ENCODE measurements around the gene SLC35F3. TPM values are rescaled to one million over a fixed set of nuclear protein-coding genes. Genes with fewer than 3 reads are reported as not detected.

The SLC35F3 gene
- total RNA-seq, 1 donor from 2014 or later = 2.6 TPM

GRCh38 chr1:234200566-234200965, 296.1 kb downstream of the SLC35F3 start:
- peaks cover 18% of the 10 kb centered on the region for H3K4me1 Mint-ChIP-seq
- no peak overlapping the region for H3K27ac Mint-ChIP-seq (ENCODE audit: unreplicated experiment)
- no peaks in the 10 kb centered on the region for H3K36me3 Mint-ChIP-seq (ENCODE audit: low read depth)
- DNase-seq (ENCODE audit: low read depth, low spot score) = no peak
- no peaks in the 10 kb centered on the region for H3K27me3 Mint-ChIP-seq (ENCODE audit: low read depth)
- H3K4me3 Mint-ChIP-seq = no peak overlapping the region
- TF ChIP-seq CTCF (conservative IDR thresholded peaks at IDR 0.05) = no peak
- H3K9me3 Mint-ChIP-seq = peaks cover 2% of the 10 kb centered on the region

DNA sequence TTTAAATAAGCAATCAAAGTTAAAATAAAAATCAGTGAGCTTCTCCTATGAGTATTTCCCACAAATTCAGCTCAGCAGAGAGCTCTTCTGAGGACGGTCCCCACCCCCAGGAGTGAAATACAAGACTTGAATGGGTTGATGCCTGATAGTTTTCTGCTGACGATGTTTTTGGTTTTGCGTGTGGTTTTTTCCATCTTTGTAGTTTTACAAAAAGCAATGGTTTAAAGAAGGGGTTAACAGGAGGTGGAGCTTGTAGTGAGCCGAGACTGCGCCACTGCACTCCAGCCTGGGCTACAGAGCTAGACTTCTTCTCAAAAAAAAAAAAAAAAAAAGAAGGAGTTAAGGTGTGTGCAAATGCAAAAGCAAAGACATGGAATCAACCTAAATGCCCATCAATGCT, 297.1 kb downstream of the SLC35F3 start:
- H3K4me3 Mint-ChIP-seq = no peak overlapping the region
- H3K27me3 Mint-ChIP-seq (ENCODE audit: low read depth) = peaks cover 4% of the 10 kb centered on the region
- no peaks in the 10 kb centered on the region for H3K36me3 Mint-ChIP-seq (ENCODE audit: low read depth)
- H3K27ac Mint-ChIP-seq (ENCODE audit: unreplicated experiment) = no peak overlapping the region
- DNase-seq (ENCODE audit: low read depth, low spot score) = no peak
- H3K4me1 Mint-ChIP-seq = peaks cover 14% of the 10 kb centered on the region
- H3K9me3 Mint-ChIP-seq = peaks cover 2% of the 10 kb centered on the region
- TF ChIP-seq CTCF (conservative IDR thresholded peaks at IDR 0.05) = no peak

DNA sequence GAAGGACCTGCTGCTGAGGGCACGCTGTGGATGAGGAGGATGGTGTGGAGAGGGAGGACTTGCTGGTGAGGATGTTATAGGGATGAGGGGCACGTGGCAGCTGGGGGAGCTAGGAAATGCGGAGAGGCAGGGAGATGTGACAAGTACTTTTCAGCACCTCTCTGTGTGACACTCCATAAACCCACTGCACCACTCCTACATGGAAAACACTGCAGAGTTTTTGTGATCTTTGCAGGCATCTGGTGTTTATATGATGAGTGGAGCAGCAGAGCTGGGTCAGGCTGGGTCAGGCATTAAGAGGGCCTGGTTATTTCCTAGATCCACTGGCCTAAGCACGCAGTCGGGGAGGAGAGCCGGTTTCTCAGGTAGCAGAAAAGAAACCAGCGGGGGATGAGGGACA, 301.5 kb downstream of the SLC35F3 start:
- Mint-ChIP-seq H3K27ac (ENCODE audit: unreplicated experiment) (no peak overlapping the region), H3K27me3 (ENCODE audit: low read depth) (peaks cover 7% of the 10 kb centered on the region), H3K9me3 (peaks cover 9% of the 10 kb centered on the region), H3K36me3 (ENCODE audit: low read depth) (no peaks in the 10 kb centered on the region), H3K4me1 (peaks cover 14% of the 10 kb centered on the region), H3K4me3 (no peak overlapping the region)
- TF ChIP-seq CTCF (conservative IDR thresholded peaks at IDR 0.05) = no peak
- DNase-seq (ENCODE audit: low read depth, low spot score) = no peak

DNA sequence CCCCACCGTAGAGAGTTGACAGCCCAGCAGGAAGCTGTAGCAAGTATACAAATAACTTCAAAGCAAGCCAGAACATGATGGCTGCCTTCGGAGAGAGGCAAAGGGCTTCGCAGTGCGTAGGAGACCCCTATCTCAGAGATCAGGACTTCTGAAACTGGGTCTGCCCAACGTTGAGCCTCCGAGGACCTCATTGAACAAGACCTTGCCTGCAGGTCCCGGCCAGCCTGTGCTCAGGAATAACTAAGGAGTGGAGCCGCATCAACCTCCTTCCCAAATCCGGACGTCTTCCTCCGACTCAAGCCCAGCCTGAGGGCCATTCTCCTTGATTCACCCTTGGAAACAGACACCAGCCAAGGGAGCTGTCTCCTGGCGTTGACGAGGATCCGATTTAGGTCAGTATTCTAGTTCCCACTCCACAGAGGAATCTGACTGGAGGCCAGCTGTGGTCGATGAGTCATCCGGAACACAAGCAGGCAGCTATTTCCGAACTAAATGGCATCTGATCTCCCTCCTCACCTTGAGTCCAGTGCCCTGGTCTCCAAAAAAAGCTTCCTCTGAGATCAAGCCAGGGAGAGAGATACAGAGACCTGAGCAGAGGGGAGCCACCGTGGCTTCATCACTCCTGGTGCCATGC, 302.3 kb downstream of the SLC35F3 start:
- peaks cover 10% of the 10 kb centered on the region for H3K4me1 Mint-ChIP-seq
- H3K36me3 Mint-ChIP-seq (ENCODE audit: low read depth) = no peaks in the 10 kb centered on the region
- H3K27me3 Mint-ChIP-seq (ENCODE audit: low read depth) = peaks cover 9% of the 10 kb centered on the region
- TF ChIP-seq CTCF (conservative IDR thresholded peaks at IDR 0.05) = no peak
- DNase-seq (ENCODE audit: low read depth, low spot score) = no peak
- H3K9me3 Mint-ChIP-seq = peaks cover 9% of the 10 kb centered on the region
- H3K27ac Mint-ChIP-seq (ENCODE audit: unreplicated experiment) = no peak overlapping the region
- H3K4me3 Mint-ChIP-seq = no peak overlapping the region

DNA sequence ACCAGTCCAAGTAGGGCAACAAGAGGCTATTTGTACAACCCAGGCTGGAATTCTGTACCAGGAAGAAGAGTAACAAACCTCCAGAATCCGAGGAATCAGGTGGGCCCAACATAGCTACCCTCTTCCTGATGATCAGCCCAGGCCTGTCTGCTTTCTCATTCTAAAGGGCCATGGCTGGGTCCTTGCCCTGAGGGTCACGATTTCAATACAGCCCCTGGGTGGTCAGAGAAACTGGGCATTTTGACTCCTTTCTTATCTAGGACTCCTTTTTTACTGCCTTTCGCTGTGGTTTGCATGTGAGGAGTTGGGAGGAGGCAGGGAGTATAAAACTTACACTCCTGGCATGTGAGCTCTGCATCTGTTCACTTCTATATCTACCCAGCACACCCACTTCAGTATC, 303.9 kb downstream of the SLC35F3 start:
- Mint-ChIP-seq H3K36me3 (ENCODE audit: low read depth) (no peaks in the 10 kb centered on the region), H3K4me1 (peaks cover 5% of the 10 kb centered on the region), H3K4me3 (no peak overlapping the region), H3K27me3 (ENCODE audit: low read depth) (peaks cover 19% of the 10 kb centered on the region), H3K27ac (ENCODE audit: unreplicated experiment) (no peak overlapping the region), H3K9me3 (peaks cover 9% of the 10 kb centered on the region)
- no peak for DNase-seq (ENCODE audit: low read depth, low spot score)
- no peak for TF ChIP-seq CTCF (conservative IDR thresholded peaks at IDR 0.05)

All from neural crest cell (in vitro differentiated cells).